ENCODE results near the gene LTBP3.

LTBP3 gene

DNA sequence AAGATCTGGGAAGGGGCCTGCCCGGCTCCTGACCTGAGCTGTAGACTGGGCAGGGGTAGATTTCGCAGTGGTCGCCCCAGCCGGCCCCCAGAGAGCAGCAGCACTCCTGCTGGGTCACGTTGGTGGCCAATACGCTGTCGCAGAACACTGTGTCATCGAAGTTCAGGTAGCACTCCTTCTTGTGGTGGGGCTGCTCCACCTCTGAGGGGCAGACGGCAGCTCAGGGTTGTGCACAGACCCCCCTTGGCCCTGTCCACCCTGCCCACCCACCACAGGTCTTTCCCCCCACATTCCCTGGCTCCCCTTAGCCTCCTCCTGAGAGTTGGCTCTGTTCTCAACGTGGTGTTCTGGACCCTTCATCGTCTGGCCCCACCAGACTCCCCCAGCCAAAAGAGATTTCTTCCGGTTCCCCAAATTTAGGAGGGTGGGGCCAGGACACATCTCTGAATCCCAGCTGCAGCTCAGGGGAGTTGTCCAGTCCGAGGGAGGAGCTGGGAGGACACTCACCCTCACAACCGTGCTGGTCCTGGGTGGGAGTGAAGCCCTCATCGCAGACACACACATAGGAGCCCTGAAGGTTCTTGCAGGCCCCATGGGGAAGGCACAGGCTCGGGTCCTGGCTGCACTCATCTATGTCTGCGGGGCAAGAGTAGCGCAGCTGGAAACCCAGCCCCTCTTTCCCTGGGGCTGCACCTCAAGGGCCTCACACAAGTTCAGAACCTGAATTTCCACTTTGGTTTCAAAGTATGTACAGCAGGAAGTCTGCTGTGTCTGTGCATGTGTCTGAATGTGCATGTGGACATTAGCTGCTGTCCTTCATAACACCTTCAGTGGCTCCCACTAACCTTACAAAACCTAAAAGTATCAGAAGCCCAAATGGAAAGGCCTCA is 16.8 kb downstream of the LTBP3 start:
- ATAC-seq: no peak

DNA sequence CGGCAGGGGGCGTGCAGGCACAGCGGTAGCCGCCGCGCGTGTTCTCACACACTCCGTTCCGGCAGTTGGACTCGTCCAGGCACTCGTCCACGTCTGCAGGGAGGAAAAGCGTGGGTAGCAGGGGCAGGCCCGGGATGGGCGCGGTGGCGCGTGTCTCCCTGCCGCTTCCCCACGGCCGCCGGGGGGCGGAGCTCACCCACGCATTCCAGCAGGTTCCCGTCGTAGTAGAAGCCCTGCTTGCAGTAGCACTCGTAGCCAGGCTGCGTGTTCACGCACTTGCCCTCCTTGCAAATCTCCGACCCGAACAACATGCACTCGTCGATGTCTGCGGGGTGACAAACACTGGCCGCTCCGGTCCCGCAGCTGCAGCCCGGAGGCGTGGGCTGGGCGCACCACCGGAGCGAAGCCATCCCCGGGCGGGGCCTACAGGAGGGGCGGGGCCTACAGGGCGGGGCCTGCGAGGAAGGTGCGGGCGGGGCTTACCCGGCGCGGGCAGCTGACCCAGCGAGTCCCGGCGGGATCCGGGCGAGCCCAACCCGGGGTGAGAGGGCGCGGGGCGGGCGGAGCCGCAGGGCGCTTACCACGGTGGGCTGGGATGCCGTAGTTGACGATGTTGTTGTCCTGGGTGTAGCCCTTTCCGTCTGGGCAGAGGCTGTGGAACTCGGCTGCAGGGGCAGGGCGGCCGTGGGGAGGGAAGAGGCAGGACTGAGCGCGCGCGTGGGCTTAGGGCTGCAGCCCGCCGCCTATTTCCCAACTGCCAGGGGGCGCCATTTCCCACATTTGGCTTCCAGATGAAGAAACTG is 17.7 kb downstream of the LTBP3 start:
- H3K36me3 Mint-ChIP-seq: peaks cover 65% of the 10 kb centered on the region
- H3K4me1 Mint-ChIP-seq: peaks cover 38% of the 10 kb centered on the region
- DNase-seq (ENCODE audit: low spot score in 2 of 2) (peak; percentile 93 to 94), ATAC-seq (peak; percentile 87)
- H3K4me3 Mint-ChIP-seq: peak overlapping the region; percentile 72
- peak overlapping the region; percentile 86 for H3K27ac Mint-ChIP-seq
- no peaks in the 10 kb centered on the region for H3K9me3 Mint-ChIP-seq

More for the DNA sequence above, 16.8 kb downstream of the LTBP3 start:
- H3K9me3 Mint-ChIP-seq: no peaks in the 10 kb centered on the region
- H3K4me3 Mint-ChIP-seq: peak overlapping the region; percentile 72
- DNase-seq (ENCODE audit: low spot score in 2 of 2): no peak
- H3K4me1 Mint-ChIP-seq: peaks cover 47% of the 10 kb centered on the region
- peaks cover 67% of the 10 kb centered on the region for H3K36me3 Mint-ChIP-seq
- peak overlapping the region; percentile 86 for H3K27ac Mint-ChIP-seq

DNA sequence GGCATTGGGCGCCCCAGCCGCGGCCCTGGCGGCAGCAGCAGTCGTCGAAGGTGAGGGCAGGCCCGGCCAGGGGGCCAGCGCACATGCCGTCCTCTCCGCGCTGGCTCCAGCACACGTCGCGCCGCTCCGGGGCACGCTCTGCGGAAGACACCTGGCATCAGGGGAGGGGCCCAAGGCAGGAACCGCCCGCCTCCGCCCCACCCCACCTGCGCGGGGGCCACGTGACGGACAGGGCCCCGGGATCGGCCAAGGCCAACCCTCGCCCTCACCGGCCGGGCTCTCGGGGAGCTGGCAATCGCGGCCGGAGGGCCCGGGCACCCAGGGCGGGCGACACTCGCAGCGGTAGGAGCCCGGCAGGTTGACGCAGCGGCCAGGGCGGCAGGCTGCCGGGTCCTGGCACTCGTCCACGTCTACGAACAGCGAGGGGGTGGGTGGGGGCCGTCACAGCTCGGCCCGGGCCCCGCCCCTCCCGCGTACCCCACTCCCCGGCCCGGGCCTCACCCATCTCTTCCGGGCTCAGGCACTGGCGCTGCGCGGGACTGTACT is 18.3 kb downstream of the LTBP3 start:
- peaks cover 31% of the 10 kb centered on the region for H3K4me1 Mint-ChIP-seq
- DNase-seq (ENCODE audit: low spot score in 2 of 2): no peak
- peak; percentile 81 for ATAC-seq
- peaks cover 71% of the 10 kb centered on the region for H3K36me3 Mint-ChIP-seq
- peak overlapping the region; percentile 86 for H3K27ac Mint-ChIP-seq
- H3K9me3 Mint-ChIP-seq: no peaks in the 10 kb centered on the region
- H3K4me3 Mint-ChIP-seq: peak overlapping the region; percentile 72

- Mint-ChIP-seq H3K36me3 (peaks cover 74% of the 10 kb centered on the region), H3K4me1 (peaks cover 31% of the 10 kb centered on the region), H3K27ac (no peak overlapping the region), H3K4me3 (peak overlapping the region; percentile 72), H3K9me3 (no peaks in the 10 kb centered on the region)
- no peak for DNase-seq (ENCODE audit: low spot score in 2 of 2)
- ATAC-seq: no peak
Measured at GRCh38 chr11:65538915-65539743, 19.0 kb downstream of the LTBP3 start.

DNA sequence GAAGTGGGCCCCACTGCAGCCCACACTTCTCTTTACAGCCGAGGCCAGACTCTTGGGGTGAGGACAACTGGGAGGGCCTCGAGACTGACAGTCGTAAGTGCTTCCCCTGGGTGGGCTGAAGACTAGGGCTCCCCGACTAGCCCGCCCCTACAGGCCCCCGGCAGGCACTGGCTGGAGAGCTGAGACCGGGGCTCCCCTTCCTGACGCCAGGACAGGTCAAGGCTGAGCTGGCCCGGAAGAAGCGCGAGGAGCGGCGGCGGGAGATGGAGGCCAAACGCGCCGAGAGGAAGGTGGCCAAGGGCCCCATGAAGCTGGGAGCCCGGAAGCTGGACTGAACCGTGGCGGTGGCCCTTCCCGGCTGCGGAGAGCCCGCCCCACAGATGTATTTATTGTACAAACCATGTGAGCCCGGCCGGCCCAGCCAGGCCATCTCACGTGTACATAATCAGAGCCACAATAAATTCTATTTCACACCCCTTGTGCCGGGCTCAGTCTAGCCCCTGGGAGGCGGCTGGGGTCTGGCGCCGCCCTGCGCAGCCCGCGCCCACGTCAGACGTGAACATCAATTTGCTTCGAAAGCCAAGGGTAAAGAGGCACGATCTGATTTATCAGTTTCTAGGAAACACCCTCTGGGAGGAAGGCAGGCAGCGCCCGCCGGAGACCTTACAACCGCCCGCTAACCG is 19.8 kb downstream of the LTBP3 start:
- Mint-ChIP-seq H3K27ac (peak overlapping the region; percentile 85), H3K9me3 (no peaks in the 10 kb centered on the region), H3K4me3 (peak overlapping the region; percentile 22), H3K4me1 (peaks cover 26% of the 10 kb centered on the region), H3K36me3 (peaks cover 76% of the 10 kb centered on the region)
- ATAC-seq: no peak
- DNase-seq (ENCODE audit: low spot score in 2 of 2): no peak

DNA sequence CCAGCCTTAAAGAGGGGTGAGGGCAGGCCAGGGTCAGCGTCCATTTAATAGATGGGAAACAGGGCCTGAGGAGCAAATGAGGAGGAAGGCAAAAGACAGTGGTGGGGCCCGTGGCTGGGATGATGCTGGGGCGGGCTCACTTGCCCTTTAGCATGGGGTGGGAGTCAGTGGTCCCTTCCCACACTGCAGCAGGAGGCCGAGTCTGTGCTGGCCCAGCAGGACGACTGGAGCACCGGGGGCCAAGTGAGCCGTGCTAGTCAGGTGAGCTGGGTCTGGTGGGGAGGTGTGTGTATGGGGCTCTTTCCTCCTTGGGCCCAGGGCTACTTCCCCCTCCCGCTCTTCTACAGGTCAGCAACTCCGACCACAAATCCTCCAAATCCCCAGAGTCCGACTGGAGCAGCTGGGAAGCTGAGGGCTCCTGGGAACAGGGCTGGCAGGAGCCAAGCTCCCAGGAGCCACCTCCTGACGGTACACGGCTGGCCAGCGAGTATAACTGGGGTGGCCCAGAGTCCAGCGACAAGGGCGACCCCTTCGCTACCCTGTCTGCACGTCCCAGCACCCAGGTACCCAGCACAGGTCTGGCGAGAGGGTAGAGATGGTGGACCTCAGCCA is 20.4 kb downstream of the LTBP3 start:
- Mint-ChIP-seq H3K36me3 (peaks cover 77% of the 10 kb centered on the region), H3K9me3 (no peaks in the 10 kb centered on the region), H3K4me3 (peak overlapping the region; percentile 22), H3K27ac (peak overlapping the region; percentile 85), H3K4me1 (peaks cover 23% of the 10 kb centered on the region)
- DNase-seq (ENCODE audit: low spot score in 2 of 2) (no peak), ATAC-seq (no peak)

- Mint-ChIP-seq H3K27ac (peak overlapping the region; percentile 85), H3K9me3 (no peaks in the 10 kb centered on the region)
Measured at GRCh38 chr11:65537296-65537597, 20.9 kb downstream of the LTBP3 start.

GRCh38 chr11:65536412-65537295 is 21.5 kb downstream of the LTBP3 start:
- peaks cover 13% of the 10 kb centered on the region for H3K4me1 Mint-ChIP-seq
- no peaks in the 10 kb centered on the region for H3K9me3 Mint-ChIP-seq
- ATAC-seq (no peak), DNase-seq (ENCODE audit: low spot score in 2 of 2) (no peak)
- H3K4me3 Mint-ChIP-seq: no peak overlapping the region
- H3K36me3 Mint-ChIP-seq: peaks cover 87% of the 10 kb centered on the region
- H3K27ac Mint-ChIP-seq: peak overlapping the region; percentile 85

More at GRCh38 chr11:65537296-65537597, 20.9 kb downstream of the LTBP3 start:
- Mint-ChIP-seq H3K4me1 (peaks cover 19% of the 10 kb centered on the region), H3K36me3 (peaks cover 81% of the 10 kb centered on the region), H3K4me3 (no peak overlapping the region)
- ATAC-seq: no peak
- no peak for DNase-seq (ENCODE audit: low spot score in 2 of 2)

- ATAC-seq (no peak), DNase-seq (ENCODE audit: low spot score in 2 of 2) (no peak)
- Mint-ChIP-seq H3K9me3 (no peaks in the 10 kb centered on the region), H3K4me1 (peaks cover 6% of the 10 kb centered on the region), H3K27ac (peak overlapping the region; percentile 76), H3K36me3 (peaks cover 93% of the 10 kb centered on the region), H3K4me3 (no peak overlapping the region)
Measured at GRCh38 chr11:65535102-65535501, 23.1 kb downstream of the LTBP3 start.

DNA sequence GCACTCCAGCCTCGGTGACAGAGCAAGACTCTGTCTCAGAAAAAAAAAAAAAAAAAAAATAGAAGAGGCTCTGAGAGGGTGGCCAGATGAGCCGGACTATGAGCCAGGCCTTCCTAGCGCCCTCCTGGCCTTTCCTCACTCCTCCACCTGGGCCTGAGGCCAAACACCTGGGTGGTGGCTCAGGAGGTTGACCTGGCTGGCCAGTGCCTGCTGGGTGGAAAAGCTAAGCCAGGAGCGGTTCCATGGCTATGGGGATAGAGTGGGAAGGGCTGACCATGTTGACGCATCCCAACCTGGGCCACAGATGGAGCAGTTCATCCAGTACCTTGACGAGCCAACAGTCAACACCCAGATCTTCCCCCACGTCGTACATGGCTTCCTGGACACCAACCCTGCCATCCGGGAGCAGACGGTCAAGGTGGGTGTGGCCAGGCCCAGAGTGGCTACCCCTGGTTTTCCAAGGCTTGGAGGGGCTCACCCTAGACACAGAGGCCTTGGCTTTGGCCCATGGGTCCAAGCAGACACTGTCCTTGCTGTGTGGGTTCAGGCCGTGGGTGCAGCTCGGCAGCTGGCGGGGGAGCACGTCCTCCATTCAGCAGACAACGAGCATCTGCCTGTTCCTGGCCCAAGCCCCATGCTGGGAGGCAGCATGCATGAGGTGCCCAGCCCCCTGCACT is 25.6 kb downstream of the LTBP3 start:
- DNase-seq (ENCODE audit: low spot score in 2 of 2): no peak
- Mint-ChIP-seq H3K4me1 (peaks cover 12% of the 10 kb centered on the region), H3K27ac (no peak overlapping the region), H3K9me3 (no peaks in the 10 kb centered on the region), H3K4me3 (no peak overlapping the region), H3K36me3 (peaks cover 88% of the 10 kb centered on the region)
- ATAC-seq: no peak

DNA sequence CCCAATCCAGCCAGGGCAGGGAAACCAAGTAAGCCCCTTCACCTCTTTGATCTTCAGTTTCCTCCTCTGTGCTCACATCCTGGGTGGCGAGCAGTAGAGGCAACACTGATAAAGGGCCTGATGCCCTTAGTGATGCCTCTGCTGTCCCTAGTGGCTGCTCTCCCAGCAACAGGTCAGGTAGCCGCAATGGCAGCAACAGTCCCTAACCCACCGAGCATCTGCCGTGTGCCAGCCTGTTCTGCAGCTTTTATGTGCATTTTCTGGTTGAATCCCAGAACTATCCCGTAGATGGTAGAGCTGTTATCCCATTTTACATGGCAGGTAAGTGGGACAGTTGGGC is 28.0 kb downstream of the LTBP3 start:
- peaks cover 27% of the 10 kb centered on the region for H3K4me1 Mint-ChIP-seq
- H3K4me3 Mint-ChIP-seq: no peak overlapping the region
- H3K27ac Mint-ChIP-seq: peak overlapping the region; percentile 78
- H3K9me3 Mint-ChIP-seq: no peaks in the 10 kb centered on the region
- ATAC-seq (peak; percentile 58), DNase-seq (ENCODE audit: low spot score in 2 of 2) (no peak)
- H3K36me3 Mint-ChIP-seq: peaks cover 76% of the 10 kb centered on the region

GRCh38 chr11:65529475-65530156 is 28.5 kb downstream of the LTBP3 start:
- H3K9me3 Mint-ChIP-seq: no peaks in the 10 kb centered on the region
- H3K4me1 Mint-ChIP-seq: peaks cover 27% of the 10 kb centered on the region
- ATAC-seq: no peak
- H3K4me3 Mint-ChIP-seq: no peak overlapping the region
- H3K36me3 Mint-ChIP-seq: peaks cover 71% of the 10 kb centered on the region
- peak overlapping the region; percentile 78 for H3K27ac Mint-ChIP-seq
- DNase-seq (ENCODE audit: low spot score in 2 of 2): no peak

Measured in stimulated activated effector memory CD8-positive, alpha-beta T cell treated with anti-CD3 and anti-CD28 coated beads, Interleukin-12 subunit alpha, Interleukin-12 subunit beta, amount 100 ng/mL, for 72 hours (primary cell).